Testis (tissue), 3 donors: ENCODE results near the gene C9orf78. TPM values are rescaled to one million over a fixed set of nuclear protein-coding genes. Genes with fewer than 3 reads are reported as not detected.

ENCODE experiments used
- DNase-seq: peaks from one replicate; pipeline ENCODE4 v3.0.0-alpha.2; 2019
- H3K27ac ChIP-seq, 2 donors: fragments of 200-600 bp; sonication (generic); one replicate each; pipeline ENCODE4 v1.5.1; 2019
- H3K27me3 ChIP-seq: fragments of 200-600 bp; sonication (generic); one replicate; pipeline ENCODE4 v1.5.1; 2019
- H3K36me3 ChIP-seq: fragments of 200-600 bp; sonication (generic); one replicate; pipeline ENCODE4 v1.5.1; 2017; ENCODE audit warnings: low read depth; ENCODE audit errors: missing control alignments
- H3K4me1 ChIP-seq: fragments of 200-600 bp; sonication (generic); one replicate; pipeline ENCODE4 v1.5.1; 2019
- H3K4me3 ChIP-seq, 2 donors: fragments of 200-600 bp; sonication (generic); one replicate each; pipeline ENCODE4 v1.5.1; 2017 to 2019
- H3K9me3 ChIP-seq: fragments of 200-600 bp; sonication (generic); one replicate; pipeline ENCODE4 v1.5.1; 2017
- CTCF ChIP-seq, 3 experiments: fragments of 450-650 bp in 2 of 3; fragments of 200-600 bp in 1 of 3; sonication (generic) in 1 of 3; IDR thresholded peaks; one replicate each; pipeline ENCODE4 v1.5.1; 2016 to 2019; ENCODE audit warnings: antibody characterized with exemption in 3 of 3, mild to moderate bottlenecking in 2 of 3, moderate library complexity in 1 of 3
- POLR2A ChIP-seq: fragments of 450-650 bp; IDR thresholded peaks from one replicate; pipeline ENCODE4 v1.6.1; 2017; ENCODE audit warnings: antibody characterized with exemption, mild to moderate bottlenecking, moderate library complexity
- WGBS, 2 donors: methylation state at CpG; one replicate each; pipeline ENCODE4 v1.1.5; 2018; 5-methylcytosine and 5-hydroxymethylcytosine counted together
- intact Hi-C: fragments of 100-400 bp; cut with DNase I; formaldehyde crosslinking; loops from one replicate; pipeline ENCODE4 v1.15.1; 2023; ENCODE audit warnings: low total_unique reads
- polyA plus RNA-seq: library from polyadenylated mRNA; stranded (reverse); fragments of 350-450 nt; fragmentation: Illumina TruSeq; extraction: RNeasy Lipid Tissue Mini Kit (QIAGEN cat#74804); gene quantifications from one replicate; pipeline ENCODE4 v1.2.3, GENCODE V29; 2014; ENCODE audit warnings: low read depth, low replicate concordance; ENCODE audit not compliant: insufficient read depth
- total RNA-seq, 2 donors: library from RNA; depleted of rRNA; stranded (reverse); fragments of >200 nt; gene quantifications; one replicate each; pipeline ENCODE4 v1.2.3, GENCODE V29; 2016

Gene C9orf78
- total and polyA plus RNA-seq, 3 donors from 2014 or later, result 56.3 to 86.8 (median 83.2) TPM

GRCh38 chr9:129851821-129852220, 16.7 kb upstream of the C9orf78 start:
- no peaks in the 10 kb centered on the region for H3K4me1 ChIP-seq
- no peaks in the 10 kb centered on the region for H3K9me3 ChIP-seq
- no peak overlapping the region for H3K27ac ChIP-seq
- no peaks in the 10 kb centered on the region for H3K36me3 ChIP-seq
- intact Hi-C loops, result no loop called here
- no peak for DNase-seq
- WGBS, 2 donors, result 79 to 84% methylated on average over 5 of the region's 5 CpGs
- no peak for TF ChIP-seq CTCF (IDR thresholded peaks at IDR 0.05)
- no peak for TF ChIP-seq POLR2A
- no peak overlapping the region for H3K4me3 ChIP-seq
- no peaks in the 10 kb centered on the region for H3K27me3 ChIP-seq

GRCh38 chr9:129850821-129851550, 15.9 kb upstream of the C9orf78 start:
- Histone ChIP-seq H3K27me3 (no peaks in the 10 kb centered on the region), H3K9me3 (no peaks in the 10 kb centered on the region), H3K36me3 (no peaks in the 10 kb centered on the region), H3K27ac (no peak overlapping the region), H3K4me3 (no peak overlapping the region), H3K4me1 (no peaks in the 10 kb centered on the region)
- 85 to 89% methylated on average over 6 of the region's 6 CpGs for WGBS, 2 donors
- no peak for DNase-seq
- no peak for TF ChIP-seq POLR2A
- TF ChIP-seq CTCF (IDR thresholded peaks at IDR 0.05), result no peak
- intact Hi-C loops, result no loop called here

GRCh38 chr9:129849901-129850300, 14.8 kb upstream of the C9orf78 start:
- TF ChIP-seq CTCF (IDR thresholded peaks at IDR 0.05) (no peak), POLR2A (no peak)
- DNase-seq, result no peak
- intact Hi-C loops, result no loop called here
- H3K9me3 ChIP-seq, result no peaks in the 10 kb centered on the region
- H3K27me3 ChIP-seq, result no peaks in the 10 kb centered on the region
- H3K4me1 ChIP-seq, result no peaks in the 10 kb centered on the region
- WGBS, 2 donors, result 73% methylated on average over 6 of the region's 6 CpGs
- no peak overlapping the region for H3K27ac ChIP-seq
- H3K4me3 ChIP-seq, result no peak overlapping the region
- H3K36me3 ChIP-seq, result no peaks in the 10 kb centered on the region

GRCh38 chr9:129848712-129849441, 13.8 kb upstream of the C9orf78 start:
- intact Hi-C loops, result no loop called here
- Histone ChIP-seq H3K4me3 (no peak overlapping the region), H3K27me3 (no peaks in the 10 kb centered on the region), H3K27ac (no peak overlapping the region), H3K36me3 (no peaks in the 10 kb centered on the region), H3K4me1 (no peaks in the 10 kb centered on the region), H3K9me3 (no peaks in the 10 kb centered on the region)
- no peak for DNase-seq
- TF ChIP-seq POLR2A (no peak), CTCF (IDR thresholded peaks at IDR 0.05) (no peak)
- 97 to 98% methylated on average over 3 to 4 of the region's 4 CpGs for WGBS, 2 donors
